ENCODE measurements around the gene ABI3BP.

DNA sequence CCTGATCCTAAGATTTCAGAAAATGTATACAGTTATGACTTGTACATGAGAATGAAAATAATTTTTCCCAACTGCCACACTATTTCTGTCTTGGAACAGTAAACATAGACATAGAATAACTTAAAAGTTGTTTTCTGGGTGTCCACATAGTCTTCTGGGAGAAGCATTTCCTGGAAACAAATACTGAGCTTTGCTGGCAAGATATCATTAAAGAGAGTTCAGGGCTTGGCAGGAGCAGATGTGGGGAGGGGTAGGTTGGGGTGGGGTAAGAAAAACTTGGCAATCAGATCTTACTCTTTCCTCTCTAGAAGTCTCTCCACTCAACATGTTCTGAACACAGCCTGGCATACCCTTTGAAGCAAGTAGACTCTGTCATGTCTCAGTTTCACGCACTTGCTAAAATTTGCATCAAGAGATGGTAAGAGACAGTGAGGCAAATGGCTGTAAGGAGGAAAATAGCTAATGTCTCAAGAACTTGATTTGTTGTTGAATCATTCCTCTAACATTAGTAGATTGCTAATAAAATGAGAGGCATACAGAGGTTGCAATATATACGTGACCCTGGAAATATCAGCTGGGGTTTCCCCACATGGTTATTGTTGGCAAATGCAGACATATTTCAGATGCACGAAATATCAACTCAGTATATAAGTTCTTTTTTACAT is 27.3 kb upstream of the ABI3BP start:
- no peak for TF ChIP-seq POLR2A (IDR thresholded peaks at IDR 0.05)
- TF ChIP-seq, protein P1, sequence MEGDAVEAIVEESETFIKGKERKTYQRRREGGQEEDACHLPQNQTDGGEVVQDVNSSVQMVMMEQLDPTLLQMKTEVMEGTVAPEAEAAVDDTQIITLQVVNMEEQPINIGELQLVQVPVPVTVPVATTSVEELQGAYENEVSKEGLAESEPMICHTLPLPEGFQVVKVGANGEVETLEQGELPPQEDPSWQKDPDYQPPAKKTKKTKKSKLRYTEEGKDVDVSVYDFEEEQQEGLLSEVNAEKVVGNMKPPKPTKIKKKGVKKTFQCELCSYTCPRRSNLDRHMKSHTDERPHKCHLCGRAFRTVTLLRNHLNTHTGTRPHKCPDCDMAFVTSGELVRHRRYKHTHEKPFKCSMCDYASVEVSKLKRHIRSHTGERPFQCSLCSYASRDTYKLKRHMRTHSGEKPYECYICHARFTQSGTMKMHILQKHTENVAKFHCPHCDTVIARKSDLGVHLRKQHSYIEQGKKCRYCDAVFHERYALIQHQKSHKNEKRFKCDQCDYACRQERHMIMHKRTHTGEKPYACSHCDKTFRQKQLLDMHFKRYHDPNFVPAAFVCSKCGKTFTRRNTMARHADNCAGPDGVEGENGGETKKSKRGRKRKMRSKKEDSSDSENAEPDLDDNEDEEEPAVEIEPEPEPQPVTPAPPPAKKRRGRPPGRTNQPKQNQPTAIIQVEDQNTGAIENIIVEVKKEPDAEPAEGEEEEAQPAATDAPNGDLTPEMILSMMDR (IDR thresholded peaks at IDR 0.05): no peak
